Esophagus muscularis mucosa (tissue), 4 donors: ENCODE data around the gene NARS2.

Source experiments
- EP300 ChIP-seq: sonication (generic); formaldehyde crosslinking; IDR thresholded peaks from one replicate; pipeline ENCODE4 v1.6.1; 2017; ENCODE audit warnings: antibody characterized with exemption
- POLR2A ChIP-seq: fragments of 450-650 bp; IDR thresholded peaks from one replicate; pipeline ENCODE4 v1.6.1; 2017; ENCODE audit warnings: antibody characterized with exemption, moderate library complexity, mild to moderate bottlenecking, low read depth
- TF ChIP-seq, protein P1 (sequence below), 3 experiments: fragments of 200-600 bp in 2 of 3; fragments of 450-650 bp in 1 of 3; sonication (generic) in 2 of 3; IDR thresholded peaks; one replicate each; pipeline ENCODE4 v1.5.1; 2017 to 2019; ENCODE audit warnings: antibody characterized with exemption in 3 of 3, mild to moderate bottlenecking in 2 of 3, moderate library complexity in 1 of 3

GRCh38 chr11:78457448-78457847 is 117.2 kb downstream of the NARS2 start:
- TF ChIP-seq, protein P1, sequence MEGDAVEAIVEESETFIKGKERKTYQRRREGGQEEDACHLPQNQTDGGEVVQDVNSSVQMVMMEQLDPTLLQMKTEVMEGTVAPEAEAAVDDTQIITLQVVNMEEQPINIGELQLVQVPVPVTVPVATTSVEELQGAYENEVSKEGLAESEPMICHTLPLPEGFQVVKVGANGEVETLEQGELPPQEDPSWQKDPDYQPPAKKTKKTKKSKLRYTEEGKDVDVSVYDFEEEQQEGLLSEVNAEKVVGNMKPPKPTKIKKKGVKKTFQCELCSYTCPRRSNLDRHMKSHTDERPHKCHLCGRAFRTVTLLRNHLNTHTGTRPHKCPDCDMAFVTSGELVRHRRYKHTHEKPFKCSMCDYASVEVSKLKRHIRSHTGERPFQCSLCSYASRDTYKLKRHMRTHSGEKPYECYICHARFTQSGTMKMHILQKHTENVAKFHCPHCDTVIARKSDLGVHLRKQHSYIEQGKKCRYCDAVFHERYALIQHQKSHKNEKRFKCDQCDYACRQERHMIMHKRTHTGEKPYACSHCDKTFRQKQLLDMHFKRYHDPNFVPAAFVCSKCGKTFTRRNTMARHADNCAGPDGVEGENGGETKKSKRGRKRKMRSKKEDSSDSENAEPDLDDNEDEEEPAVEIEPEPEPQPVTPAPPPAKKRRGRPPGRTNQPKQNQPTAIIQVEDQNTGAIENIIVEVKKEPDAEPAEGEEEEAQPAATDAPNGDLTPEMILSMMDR (IDR thresholded peaks at IDR 0.05): no peak
- no peak for TF ChIP-seq POLR2A
- no peak for TF ChIP-seq EP300
